H1 (cell line): ENCODE data around the gene GRK5. TPM values are rescaled to one million over a fixed set of nuclear protein-coding genes. Genes with fewer than 3 reads are reported as not detected.
A peak's percentile ranks its signal among the peaks of the same experiment; 100 is the strongest.

ENCODE experiments used
- CTCF ChIA-PET: fragments of 300-600 bp; sonication (Branson Sonifier 250); formaldehyde crosslinking; loops from one replicate; lab custom pipeline; 2021; ENCODE audit not compliant: partially characterized antibody; lab: Charles Lee
- POLR2A ChIA-PET: fragments of 300-600 bp; sonication (Branson Sonifier 250); formaldehyde crosslinking; loops from one replicate; lab custom pipeline; 2021; ENCODE audit warnings: inconsistent platforms; ENCODE audit not compliant: partially characterized antibody; lab: Charles Lee
- DNase-seq, 2 experiments: peaks; one replicate each; pipeline versions ENCODE4 v3.0.0 to v3.0.0-alpha.2; 2010 to 2022; ENCODE audit warnings: low spot score in 2 of 2, low read depth in 1 of 2, mixed read lengths in 1 of 2
- FAIRE-seq: peaks from 2 replicates; lab custom pipeline; 2011; peaks lifted over from hg19 to GRCh38; lab: Jason Lieb, UNC
- H2AFZ ChIP-seq: 2 replicates; pipeline ENCODE4 v1.8.1; 2012; ENCODE audit warnings: low read length, inconsistent platforms
- H2AK5ac ChIP-seq: 2 replicates; pipeline ENCODE4 v1.6.1; 2013; ENCODE audit warnings: low read depth, low read length
- H2BK120ac ChIP-seq: replicated peaks from 2 replicates; pipeline ENCODE3; 2013; ENCODE audit warnings: low read depth, low read length, inconsistent platforms
- H2BK12ac ChIP-seq: 2 replicates; pipeline ENCODE4 v1.6.1; 2013; ENCODE audit warnings: low read depth, low read length
- H2BK15ac ChIP-seq: 2 replicates; pipeline ENCODE4 v1.6.1; 2013; ENCODE audit warnings: low read length
- H2BK20ac ChIP-seq: 2 replicates; pipeline ENCODE4 v1.6.1; 2013; ENCODE audit warnings: low read length
- H2BK5ac ChIP-seq: 2 replicates; pipeline ENCODE4 v1.6.1; 2013; ENCODE audit warnings: low read depth, low read length
- H3K14ac ChIP-seq: 2 replicates; pipeline ENCODE4 v1.6.1; 2013; ENCODE audit warnings: inconsistent platforms; ENCODE audit not compliant: insufficient read length
- H3K18ac ChIP-seq: 2 replicates; pipeline ENCODE4 v1.6.1; 2013; ENCODE audit warnings: low read length; ENCODE audit errors: extremely low read depth
- H3K23ac ChIP-seq: 2 replicates; pipeline ENCODE4 v1.6.1; 2013; ENCODE audit warnings: inconsistent platforms; ENCODE audit not compliant: insufficient read length
- H3K23me2 ChIP-seq: 2 replicates; pipeline ENCODE4 v1.6.1; 2013; ENCODE audit warnings: low read depth, low read length
- H3K27ac ChIP-seq: 2 replicates; pipeline ENCODE4 v1.6.1; 2011; ENCODE audit warnings: low read depth, low read length, inconsistent platforms
- H3K27me3 ChIP-seq, 4 experiments: replicated peaks in 1 of 4; 1 replicate in 1 of 4; 2 replicates in 3 of 4; pipeline versions ENCODE4 v1.6.1 to v1.8.1; 2011 to 2013; ENCODE audit warnings: low read length in 3 of 4, mild to moderate bottlenecking in 3 of 4, inconsistent platforms in 2 of 4, mixed read lengths in 2 of 4, moderate library complexity in 1 of 4; ENCODE audit not compliant: control insufficient read depth in 3 of 4, insufficient read depth in 3 of 4; ENCODE audit errors: extremely low read depth in 1 of 4
- H3K36me3 ChIP-seq, 4 experiments: 2 replicates each; pipeline versions ENCODE4 v1.6.1 to v1.8.1; 2011 to 2013; ENCODE audit warnings: mild to moderate bottlenecking in 4 of 4, low read length in 3 of 4, moderate library complexity in 2 of 4, control low read depth in 1 of 4, inconsistent platforms in 1 of 4; ENCODE audit not compliant: insufficient read depth in 4 of 4, control insufficient read depth in 2 of 4
- H3K4ac ChIP-seq: replicated peaks from 2 replicates; pipeline ENCODE3; 2013; ENCODE audit warnings: low read length, low read depth, mixed read lengths, inconsistent platforms; ENCODE audit not compliant: insufficient read length
- H3K4me1 ChIP-seq, 4 experiments: replicated peaks in 1 of 4; 1 replicate in 1 of 4; 2 replicates in 3 of 4; pipeline versions ENCODE4 v1.6.1 to v1.8.1; 2011 to 2013; ENCODE audit warnings: low read length in 3 of 4, inconsistent platforms in 2 of 4, mixed read lengths in 1 of 4; ENCODE audit not compliant: insufficient read depth in 4 of 4, control insufficient read depth in 3 of 4
- H3K4me2 ChIP-seq, 2 experiments: 2 replicates each; pipeline versions ENCODE4 v1.6.1 to v1.8.1; 2011 to 2013; ENCODE audit warnings: low read depth in 2 of 2, low read length in 2 of 2, control low read depth in 1 of 2, inconsistent platforms in 1 of 2, mild to moderate bottlenecking in 1 of 2; ENCODE audit not compliant: insufficient read depth in 1 of 2
- H3K4me3 ChIP-seq, 4 experiments: fragments of 200-600, 300-600 bp in 1 of 4; sonication (generic), shearing (Covaris generic), sonication (Bioruptor Twin) in 1 of 4; 2 replicates each; pipeline versions ENCODE4 v1.5.1 to v1.8.1; 2011 to 2016; ENCODE audit warnings: low read length in 4 of 4, low read depth in 3 of 4, control low read depth in 2 of 4, inconsistent platforms in 2 of 4, mild to moderate bottlenecking in 2 of 4, mixed read lengths in 1 of 4, moderate library complexity in 1 of 4; ENCODE audit not compliant: insufficient read depth in 2 of 4; ENCODE audit errors: extremely low read depth in 1 of 4
- H3K56ac ChIP-seq: replicated peaks from 2 replicates; pipeline ENCODE3; 2013; ENCODE audit warnings: low read depth, mild to moderate bottlenecking, mixed read lengths, low read length, inconsistent platforms; ENCODE audit not compliant: insufficient read length
- H3K79me1 ChIP-seq: 2 replicates; pipeline ENCODE4 v1.6.1; 2013; ENCODE audit warnings: low read depth, low read length, control low read depth
- H3K79me2 ChIP-seq, 2 experiments: 2 replicates each; pipeline versions ENCODE4 v1.6.1 to v1.8.1; 2012 to 2013; ENCODE audit warnings: low read length in 2 of 2, mild to moderate bottlenecking in 2 of 2, inconsistent platforms in 1 of 2; ENCODE audit not compliant: insufficient read depth in 2 of 2, control insufficient read depth in 1 of 2
- H3K9ac ChIP-seq, 4 experiments: replicated peaks in 1 of 4; 1 replicate in 1 of 4; 2 replicates in 3 of 4; pipeline versions ENCODE4 v1.6.1 to v1.8.1; 2011 to 2013; ENCODE audit warnings: low read depth in 3 of 4, low read length in 3 of 4, control low read depth in 2 of 4, mild to moderate bottlenecking in 2 of 4, moderate library complexity in 2 of 4, inconsistent platforms in 1 of 4; ENCODE audit errors: extremely low read depth in 1 of 4
- H3K9me3 ChIP-seq, 2 experiments: 2 replicates each; pipeline versions ENCODE4 v1.6.1 to v1.8.1; 2012 to 2013; ENCODE audit warnings: mild to moderate bottlenecking in 2 of 2, moderate library complexity in 2 of 2, control low read depth in 1 of 2, inconsistent platforms in 1 of 2, low read depth in 1 of 2, low read length in 1 of 2, mixed read lengths in 1 of 2; ENCODE audit not compliant: insufficient read depth in 2 of 2
- H4K20me1 ChIP-seq, 2 experiments: replicated peaks in 1 of 2; 2 replicates each; pipeline versions ENCODE3 to v1.8.1; 2011 to 2013; ENCODE audit warnings: inconsistent platforms in 2 of 2, low read length in 2 of 2, mild to moderate bottlenecking in 1 of 2; ENCODE audit not compliant: insufficient read depth in 2 of 2, control insufficient read depth in 1 of 2
- H4K5ac ChIP-seq: 2 replicates; pipeline ENCODE4 v1.6.1; 2013; ENCODE audit warnings: low read length, low read depth, mixed read lengths, inconsistent platforms; ENCODE audit not compliant: insufficient read length
- H4K8ac ChIP-seq: 2 replicates; pipeline ENCODE4 v1.8.0; 2013; ENCODE audit warnings: mild to moderate bottlenecking, moderate library complexity, low read length, inconsistent platforms; ENCODE audit not compliant: insufficient read depth; ENCODE audit errors: extremely low read depth
- H4K91ac ChIP-seq: replicated peaks from 2 replicates; pipeline ENCODE3; 2013; ENCODE audit warnings: low read length, mixed read lengths, inconsistent platforms; ENCODE audit not compliant: insufficient read length
- GTF2F1 ChIP-seq: IDR thresholded peaks from 2 replicates; pipeline ENCODE4 v1.6.1; 2012; ENCODE audit warnings: low read depth, low read length, improper control_type of control experiment, borderline replicate concordance
- MAX ChIP-seq: IDR thresholded peaks from 2 replicates; pipeline ENCODE4 v1.6.1; 2012; ENCODE audit warnings: inconsistent platforms
- NRF1 ChIP-seq: IDR thresholded peaks from 2 replicates; pipeline ENCODE4 v1.6.1; 2011; ENCODE audit warnings: mild to moderate bottlenecking, low read depth, low read length, improper control_type of control experiment
- SIRT6 ChIP-seq: IDR thresholded peaks from one replicate; pipeline ENCODE4 v1.7.1; 2012; ENCODE audit warnings: low read length, inconsistent platforms
- SRF ChIP-seq: IDR thresholded peaks from 2 replicates; pipeline ENCODE4 v1.6.1; 2011; ENCODE audit warnings: mild to moderate bottlenecking, low read depth, low read length, moderate library complexity
- SUZ12 ChIP-seq: fragments of 200-600 bp; sonication (generic); IDR thresholded peaks from 2 replicates; pipeline ENCODE4 v1.6.1; 2012; ENCODE audit warnings: mild to moderate bottlenecking, inconsistent platforms, low read length, moderate library complexity, mixed read lengths
- WGBS, 2 experiments: shearing (Covaris generic) in 1 of 2; methylation state at CpG; one replicate each; pipeline versions ENCODE4 v1.1.6 to v1.1.7; 2013 to 2015; ENCODE audit warnings: low lambda C conversion rate in 2 of 2, mixed read lengths in 2 of 2, inconsistent platforms in 1 of 2, low coverage in 1 of 2, missing lambda C conversion rate in 1 of 2; ENCODE audit not compliant: insufficient replicate concordance in 2 of 2, insufficient coverage in 1 of 2, insufficient read length in 1 of 2; ENCODE audit errors: extremely low coverage in 1 of 2, missing lambda C conversion rate in 1 of 2; 5-methylcytosine and 5-hydroxymethylcytosine counted together
- polyA plus RNA-seq, 7 experiments: library from polyadenylated mRNA; depleted of rRNA in 3 of 7; stranded (reverse) in 5 of 7; unstranded in 2 of 7; fragments of >200 nt in 5 of 7; fragments of 200-250 nt in 2 of 7; gene quantifications; 1 replicate in 5 of 7; 2 replicates in 1 of 7; 4 replicates in 1 of 7; pipeline versions ENCODE4 v1.2.1 to v1.2.3, GENCODE V29; 2011 to 2013; ENCODE audit warnings: missing spikeins in 2 of 7, mixed read lengths in 2 of 7
- total RNA-seq: library from RNA; stranded (reverse); fragmentation: NEBNext Ultra II Directional; extraction: Animal tissue kit (Norgen Biotek cat#: 25700); gene quantifications from 2 replicates; pipeline ENCODE4 v1.2.1, GENCODE V29; 2021

The GRK5 gene
- total and polyA plus RNA-seq, 2 of the 8 experiments (the other 6 are each of a cell fraction or from before 2014, with no cell fraction given), result 0.54 to 2.5 TPM

- TF ChIP-seq NRF1 (no peak), MAX (no peak), GTF2F1 (no peak), SRF (no peak), SUZ12 (no peak), SIRT6 (no peak)
- Histone ChIP-seq H4K8ac (no peak overlapping the region), H3K4me1 (no peaks in the 10 kb centered on the region), H3K79me2 (no peaks in the 10 kb centered on the region), H3K27me3 (no peaks in the 10 kb centered on the region), H4K91ac (peak overlapping the region; percentile 45), H2AK5ac (no peak overlapping the region), H3K36me3 (no peaks in the 10 kb centered on the region), H3K18ac (no peak overlapping the region), H3K23ac (no peak overlapping the region), H3K56ac (no peak overlapping the region), H3K4me2 (no peak overlapping the region), H2BK12ac (no peak overlapping the region), H3K79me1 (no peaks in the 10 kb centered on the region), H2BK5ac (no peak overlapping the region), H2AFZ (no peak overlapping the region), H2BK15ac (no peak overlapping the region), H2BK120ac (no peak overlapping the region), H4K20me1 (no peaks in the 10 kb centered on the region), H3K9me3 (no peaks in the 10 kb centered on the region), H3K9ac (no peak overlapping the region), H2BK20ac (no peak overlapping the region; the same call in 1 of the 2 replicates), H3K4ac (no peak overlapping the region), H4K5ac (no peak overlapping the region), H3K27ac (no peak overlapping the region), H3K23me2 (no peaks in the 10 kb centered on the region), H3K4me3 (no peak overlapping the region), H3K14ac (no peak overlapping the region)
- ChIA-PET POLR2A (no interaction called here), CTCF (interaction anchor here (1.1 to 2.5 kb wide), 5 partner anchors 9 to 75 kb away, joined by 3 to 11 read pairs (median 9); no protein-coding TSS in a partner anchor)
- WGBS, 2 experiments, result 96% methylated on average over 5 of the region's 5 CpGs; no CpG with 5 or more reads in 1 of the 2 experiments
- FAIRE-seq (no peak), DNase-seq (no peak)
These were observed 67.7 kb downstream of the GRK5 start for GRCh38 chr10:119275085-119275484.
